SK-N-MC (cell line): ENCODE data around the gene TGM4.

Source experiments
- DNase-seq: peaks from one replicate; pipeline ENCODE4 v3.0.0-alpha.2; 2011; ENCODE audit warnings: low read depth, low spot score
- H3K27ac ChIP-seq: fragments of 200-600 bp; sonication (generic); 2 replicates; pipeline ENCODE4 v1.5.1; 2016; ENCODE audit warnings: mixed run types
- H3K36me3 ChIP-seq: fragments of 200-600 bp; sonication (generic); 2 replicates; pipeline ENCODE4 v1.6.1; 2017; ENCODE audit warnings: antibody characterized with exemption, low read length, mixed read lengths; ENCODE audit not compliant: insufficient read depth
- H3K4me3 ChIP-seq: fragments of 200-600 bp; sonication (generic); 2 replicates; pipeline ENCODE4 v1.5.1; 2016
- H3K9ac ChIP-seq: fragments of 200-600 bp; sonication (generic); 2 replicates; pipeline ENCODE4 v1.8.0; 2017; ENCODE audit warnings: mixed run types, mixed read lengths; ENCODE audit not compliant: insufficient read length
- H3K9me3 ChIP-seq: fragments of 200-600 bp; sonication (generic); 2 replicates; pipeline ENCODE4 v1.6.1; 2017; ENCODE audit warnings: low read depth, mild to moderate bottlenecking, antibody characterized with exemption, low read length, moderate library complexity, mixed read lengths
- EZH2 ChIP-seq: fragments of 200-600 bp; sonication (generic); IDR thresholded peaks from one replicate; pipeline ENCODE4 v1.6.1; 2017; ENCODE audit warnings: antibody characterized with exemption
- FOXP2 ChIP-seq: optimal IDR thresholded peaks from 2 replicates; pipeline ENCODE3; 2011; ENCODE audit warnings: mild to moderate bottlenecking, moderate library complexity; ENCODE audit not compliant: insufficient read depth; ENCODE audit errors: extremely low read length, control extremely low read depth
- POLR2AphosphoS5 ChIP-seq: IDR thresholded peaks from 2 replicates; pipeline ENCODE4 v1.6.1; 2012; ENCODE audit warnings: mild to moderate bottlenecking, low read depth, low read length, borderline replicate concordance

TGM4 gene

GRCh38 chr3:44903314-44903713 lies 28.9 kb downstream of the TGM4 start:
- TF ChIP-seq EZH2 (no peak), POLR2AphosphoS5 (no peak), FOXP2 (no peak)
- Histone ChIP-seq H3K36me3 (no peaks in the 10 kb centered on the region), H3K9ac (no peak overlapping the region), H3K9me3 (no peaks in the 10 kb centered on the region), H3K4me3 (no peak overlapping the region), H3K27ac (no peak overlapping the region)
- no peak for DNase-seq

GRCh38 chr3:44903751-44904150 lies 29.3 kb downstream of the TGM4 start:
- H3K36me3 ChIP-seq, result no peaks in the 10 kb centered on the region
- H3K9ac ChIP-seq, result no peak overlapping the region
- no peak overlapping the region for H3K27ac ChIP-seq
- TF ChIP-seq EZH2 (no peak), POLR2AphosphoS5 (no peak), FOXP2 (no peak)
- H3K9me3 ChIP-seq, result no peaks in the 10 kb centered on the region
- no peak overlapping the region for H3K4me3 ChIP-seq
- no peak for DNase-seq

GRCh38 chr3:44905446-44906157 lies 31.2 kb downstream of the TGM4 start:
- Histone ChIP-seq H3K9ac (no peak overlapping the region), H3K36me3 (no peaks in the 10 kb centered on the region), H3K9me3 (no peaks in the 10 kb centered on the region), H3K27ac (no peak overlapping the region), H3K4me3 (no peak overlapping the region)
- TF ChIP-seq EZH2 (no peak), POLR2AphosphoS5 (no peak), FOXP2 (no peak)
- no peak for DNase-seq

- no peak for DNase-seq
- H3K4me3 ChIP-seq, result no peak overlapping the region
- no peak overlapping the region for H3K9ac ChIP-seq
- no peaks in the 10 kb centered on the region for H3K36me3 ChIP-seq
- no peak overlapping the region for H3K27ac ChIP-seq
- TF ChIP-seq POLR2AphosphoS5 (no peak), EZH2 (no peak), FOXP2 (no peak)
- no peaks in the 10 kb centered on the region for H3K9me3 ChIP-seq
Measured at GRCh38 chr3:44906997-44907396, 32.6 kb downstream of the TGM4 start.

GRCh38 chr3:44907612-44908011 lies 33.2 kb downstream of the TGM4 start:
- Histone ChIP-seq H3K36me3 (no peaks in the 10 kb centered on the region), H3K9me3 (no peaks in the 10 kb centered on the region), H3K27ac (no peak overlapping the region), H3K9ac (no peak overlapping the region), H3K4me3 (no peak overlapping the region)
- no peak for TF ChIP-seq EZH2
- TF ChIP-seq FOXP2, result no peak
- TF ChIP-seq POLR2AphosphoS5, result no peak
- no peak for DNase-seq

GRCh38 chr3:44909063-44909462 lies 34.7 kb downstream of the TGM4 start:
- H3K36me3 ChIP-seq, result no peaks in the 10 kb centered on the region
- no peak overlapping the region for H3K27ac ChIP-seq
- no peak overlapping the region for H3K9ac ChIP-seq
- TF ChIP-seq POLR2AphosphoS5, result no peak
- TF ChIP-seq EZH2, result no peak
- no peak for TF ChIP-seq FOXP2
- H3K9me3 ChIP-seq, result no peaks in the 10 kb centered on the region
- DNase-seq, result no peak
- H3K4me3 ChIP-seq, result no peak overlapping the region

GRCh38 chr3:44910693-44911092 lies 36.3 kb downstream of the TGM4 start:
- Histone ChIP-seq H3K9me3 (no peaks in the 10 kb centered on the region), H3K4me3 (no peak overlapping the region), H3K27ac (no peak overlapping the region), H3K36me3 (no peaks in the 10 kb centered on the region), H3K9ac (no peak overlapping the region)
- no peak for TF ChIP-seq EZH2
- no peak for TF ChIP-seq FOXP2
- no peak for TF ChIP-seq POLR2AphosphoS5
- no peak for DNase-seq

- no peak overlapping the region for H3K9ac ChIP-seq
- H3K36me3 ChIP-seq, result no peaks in the 10 kb centered on the region
- no peaks in the 10 kb centered on the region for H3K9me3 ChIP-seq
- no peak overlapping the region for H3K4me3 ChIP-seq
- DNase-seq, result no peak
- H3K27ac ChIP-seq, result no peak overlapping the region
- TF ChIP-seq EZH2 (no peak), FOXP2 (no peak), POLR2AphosphoS5 (no peak)
Measured at GRCh38 chr3:44913868-44914468, 39.6 kb downstream of the TGM4 start.

- no peak for TF ChIP-seq FOXP2
- no peak for TF ChIP-seq EZH2
- no peak for TF ChIP-seq POLR2AphosphoS5
- Histone ChIP-seq H3K36me3 (no peaks in the 10 kb centered on the region), H3K9me3 (no peaks in the 10 kb centered on the region), H3K27ac (no peak overlapping the region), H3K4me3 (no peak overlapping the region), H3K9ac (no peak overlapping the region)
- no peak for DNase-seq
Measured at GRCh38 chr3:44914936-44915335, 40.5 kb downstream of the TGM4 start.
